K562 (cell line): Measurements from ENCODE around the gene ESPN. TPM values are rescaled to one million over a fixed set of nuclear protein-coding genes. Genes with fewer than 3 reads are reported as not detected.

Experiments
- E2F8 ChIP-seq: fragments of 450-650 bp; IDR thresholded peaks from 2 replicates; pipeline ENCODE4 v1.7.1; 2018; ENCODE audit warnings: mild to moderate bottlenecking, low read depth; ENCODE audit not compliant: partially characterized antibody
- E4F1 ChIP-seq: fragments of 250-450 bp; sonication (Bioruptor Pico); IDR thresholded peaks from 2 replicates; pipeline ENCODE4 v1.5.0; 2021; ENCODE audit warnings: mild to moderate bottlenecking, borderline replicate concordance
- GTF3C2 ChIP-seq: IDR thresholded peaks from 3 replicates; pipeline ENCODE4 v1.6.1; 2011; ENCODE audit warnings: borderline replicate concordance, mild to moderate bottlenecking, moderate library complexity; ENCODE audit not compliant: insufficient read length; ENCODE audit errors: extremely low read depth
- HDAC2 ChIP-seq: fragments of 450-650 bp; IDR thresholded peaks from 2 replicates; pipeline ENCODE4 v1.6.1; 2016; ENCODE audit warnings: mild to moderate bottlenecking
- HSF4 ChIP-seq: fragments of 250-450 bp; sonication (Bioruptor Pico); IDR thresholded peaks from 2 replicates; pipeline ENCODE4 v2.1.2; 2022; ENCODE audit warnings: mild to moderate bottlenecking, moderate library complexity, borderline replicate concordance
- MAFG ChIP-seq: fragments of 450-650 bp; conservative IDR thresholded peaks from 2 replicates; pipeline ENCODE4 v1.6.1; 2016; ENCODE audit warnings: missing genetic modification characterization, missing compliant biosample characterization
- MEF2A ChIP-seq: IDR thresholded peaks from 2 replicates; pipeline ENCODE4 v1.6.1; 2011; ENCODE audit warnings: low read depth, mild to moderate bottlenecking, low read length, moderate library complexity; ENCODE audit not compliant: control insufficient read depth
- MLX ChIP-seq, 2 experiments: fragments of 450-650 bp in 1 of 2; sonication (generic) in 1 of 2; formaldehyde crosslinking; conservative IDR thresholded peaks; 2 replicates each; pipeline versions ENCODE4 v1.4.0 to v1.8.1; 2020 to 2022; ENCODE audit warnings: mild to moderate bottlenecking in 1 of 2, missing genetic modification reagents in 1 of 2
- NCOA2 ChIP-seq, 2 experiments: fragments of 450-650 bp; IDR thresholded peaks; 2 replicates each; pipeline ENCODE4 v1.6.1; 2018; ENCODE audit warnings: mild to moderate bottlenecking in 2 of 2, moderate library complexity in 1 of 2; ENCODE audit not compliant: partially characterized antibody in 2 of 2
- RBM22 ChIP-seq: fragments of 200-400 bp; formaldehyde crosslinking; IDR thresholded peaks from 2 replicates; pipeline ENCODE4 v1.6.1; 2018; ENCODE audit warnings: low read length, low read depth; ENCODE audit not compliant: poor library complexity, severe bottlenecking
- UBTF ChIP-seq, 2 experiments: IDR thresholded peaks; 2 replicates each; pipeline ENCODE4 v1.6.1; 2012; ENCODE audit warnings: improper control_type of control experiment in 2 of 2, low read depth in 2 of 2, low read length in 2 of 2, borderline replicate concordance in 1 of 2
- WHSC1 ChIP-seq: IDR thresholded peaks from one replicate; pipeline ENCODE4 v1.6.1; 2012; ENCODE audit warnings: low read length, control low read depth, inconsistent platforms
- XRCC5 ChIP-seq: fragments of 200-400 bp; formaldehyde crosslinking; IDR thresholded peaks from 2 replicates; pipeline ENCODE4 v1.6.1; 2017; ENCODE audit warnings: low read depth, mild to moderate bottlenecking, low read length
- ZNF316 ChIP-seq: fragments of 450-650 bp; IDR thresholded peaks from 2 replicates; pipeline ENCODE4 v1.6.1; 2016
- ZNF695 ChIP-seq: fragments of 450-650 bp; formaldehyde crosslinking; IDR thresholded peaks from 2 replicates; pipeline ENCODE4 v1.4.0; 2020; ENCODE audit warnings: mild to moderate bottlenecking, moderate library complexity
- ZNF707 ChIP-seq: fragments of 250-450 bp; sonication (Bioruptor Pico); conservative IDR thresholded peaks from 2 replicates; pipeline ENCODE4 v1.8.0; 2022; ENCODE audit warnings: inconsistent platforms, mild to moderate bottlenecking, moderate library complexity
- polyA plus RNA-seq, 8 experiments: library from polyadenylated mRNA; depleted of rRNA in 4 of 8; stranded (reverse) in 5 of 8; unstranded in 3 of 8; fragments of >200 nt; fragmentation: Nextera tagmentation in 2 of 8; fragmentation: Illumina TruSeq in 1 of 8; extraction: Ambion mirVana in 2 of 8; extraction: Trizol in 1 of 8; gene quantifications; 2 replicates each; pipeline versions ENCODE4 v1.2.1 to v1.2.3, GENCODE V29; 2011 to 2014; ENCODE audit warnings: inconsistent platforms in 1 of 8, missing spikeins in 1 of 8
- total RNA-seq, 7 experiments: library from RNA; depleted of rRNA in 6 of 7; stranded (reverse); fragments of >200 nt in 6 of 7; fragmentation: Illumina TruSeq in 2 of 7; extraction: Trizol in 2 of 7; gene quantifications; 2 replicates each; pipeline versions ENCODE4 v1.2.1 to v1.2.3, GENCODE V29; 2011 to 2021; ENCODE audit warnings: low replicate concordance in 1 of 7

The ESPN gene
- total and polyA plus RNA-seq, 9 of the 15 experiments (the other 6 are each of a cell fraction or from before 2014, with no cell fraction given) = 0.07 to 1.2 (median 0.45) TPM; not detected in 3

- no peak for TF ChIP-seq E2F8
- TF ChIP-seq E4F1 (CRISPR knock-in tag) = no peak
- no peak for TF ChIP-seq GTF3C2
- TF ChIP-seq HDAC2 = no peak
- TF ChIP-seq XRCC5 = no peak
- no peak for TF ChIP-seq RBM22
- TF ChIP-seq ZNF695 (CRISPR knock-in tag) = no peak
- no peak for TF ChIP-seq MEF2A
- TF ChIP-seq WHSC1 = no peak
- TF ChIP-seq ZNF707 (CRISPR knock-in tag) = no peak
- no peak for TF ChIP-seq MLX (CRISPR knock-in tag; conservative IDR thresholded peaks at IDR 0.05)
- TF ChIP-seq NCOA2 (IDR thresholded peaks at IDR 0.05; ENCODE audit: partially characterized antibody in 2 of 2) = no peak
- TF ChIP-seq ZNF316 = no peak
- TF ChIP-seq MAFG (tag) = no peak
- TF ChIP-seq UBTF (IDR thresholded peaks at IDR 0.05; ENCODE audit: borderline replicate concordance in 1 of 2, low read depth in 2 of 2, low read length in 2 of 2) = peak in 1 of 2 experiments; percentile 74; a peak in 1 of 4 replicates
- TF ChIP-seq HSF4 = no peak
These were observed 31.7 kb upstream of the ESPN start (continued) for GRCh38 chr1:6392809-6393399.
